HepG2 (cell line): ENCODE results near the gene SLC25A5. TPM values are rescaled to one million over a fixed set of nuclear protein-coding genes. Genes with fewer than 3 reads are reported as not detected.
A peak's percentile ranks its signal among the peaks of the same experiment; 100 is the strongest.

Source experiments
- ATAC-seq: fragments of 200-7000 bp; cut with Tn5 transposase; 3 replicates; pipeline ENCODE4 v1.9.1; 2020; ENCODE audit warnings: mild to moderate bottlenecking, moderate library complexity
- BruUV-seq: library from RNA; stranded (reverse); fragments of 400-500 nt; replicated peaks from 2 replicates; lab custom pipeline; 2021; lab: Mats Ljungman, UMichigan
- CTCF ChIA-PET: fragments of 300-600 bp; formaldehyde crosslinking; extraction: SDS; loops from one replicate; lab custom pipeline; 2021; ENCODE audit warnings: low total read pairs, inconsistent platforms, low intra/inter-chr PET ratio; lab: Yijun Ruan, JAX
- POLR2A ChIA-PET: fragments of 350-600 bp; sonication (Branson Sonifier 250); formaldehyde crosslinking; loops from one replicate; lab custom pipeline; 2020; ENCODE audit warnings: antibody characterized with exemption, inconsistent platforms; lab: Yijun Ruan, JAX
- DNase-seq: peaks from one replicate; pipeline ENCODE4 v3.0.0-alpha.2; 2015; ENCODE audit warnings: low spot score
- FAIRE-seq: peaks from 3 replicates; lab custom pipeline; 2011; peaks lifted over from hg19 to GRCh38; lab: Jason Lieb, UNC
- H2AFZ ChIP-seq: one replicate; pipeline ENCODE4 v1.6.1; 2011; ENCODE audit warnings: low read length, inconsistent platforms
- H3K27ac ChIP-seq: fragments of 300-600 bp; 3 replicates; pipeline ENCODE4 v1.8.0; 2011; ENCODE audit warnings: mixed run types, mild to moderate bottlenecking, mixed read lengths, low read length, inconsistent platforms; ENCODE audit not compliant: insufficient read depth; ENCODE audit errors: extremely low read length
- H3K27me3 ChIP-seq, 2 experiments: fragments of 200-600 bp in 1 of 2; 2 replicates in 1 of 2; 3 replicates in 1 of 2; pipeline versions ENCODE4 v1.6.0 to v1.8.0; 2011; ENCODE audit warnings: low read length in 2 of 2, mild to moderate bottlenecking in 2 of 2, moderate library complexity in 2 of 2, inconsistent platforms in 1 of 2; ENCODE audit not compliant: insufficient read depth in 2 of 2, control insufficient read depth in 1 of 2
- H3K36me3 ChIP-seq, 2 experiments: fragments of 200-600 bp in 1 of 2; replicated peaks in 1 of 2; 2 replicates in 1 of 2; 3 replicates in 1 of 2; pipeline versions ENCODE4 v1.5.1 to v1.8.0; 2011; ENCODE audit warnings: low read length in 2 of 2, inconsistent platforms in 1 of 2; ENCODE audit not compliant: insufficient read depth in 2 of 2, control insufficient read depth in 1 of 2
- H3K4me1 ChIP-seq: 2 replicates; pipeline ENCODE4 v1.5.1; 2012; ENCODE audit warnings: low read length, inconsistent platforms; ENCODE audit not compliant: insufficient read depth
- H3K4me2 ChIP-seq: 2 replicates; pipeline ENCODE4 v1.6.0; 2011; ENCODE audit warnings: low read depth, low read length, inconsistent platforms
- H3K4me3 ChIP-seq, 3 experiments: fragments of 200-600 bp in 1 of 3; sonication (generic), shearing (Covaris generic) in 1 of 3; replicated peaks in 1 of 3; 2 replicates each; pipeline ENCODE4 v1.5.1; 2011 to 2016; ENCODE audit warnings: low read length in 3 of 3, inconsistent platforms in 2 of 3, low read depth in 2 of 3, mild to moderate bottlenecking in 2 of 3, control low read depth in 1 of 3, mixed read lengths in 1 of 3; ENCODE audit not compliant: insufficient read depth in 1 of 3
- H3K79me2 ChIP-seq: one replicate; pipeline ENCODE4 v1.6.1; 2011; ENCODE audit warnings: low read length, inconsistent platforms; ENCODE audit not compliant: insufficient read depth
- H3K9ac ChIP-seq: 2 replicates; pipeline ENCODE4 v1.6.0; 2011; ENCODE audit warnings: mild to moderate bottlenecking, low read depth, low read length, inconsistent platforms; ENCODE audit not compliant: insufficient read depth
- H3K9me3 ChIP-seq: 2 replicates; pipeline ENCODE4 v1.5.1; 2012; ENCODE audit warnings: mild to moderate bottlenecking, low read length
- H4K20me1 ChIP-seq: 2 replicates; pipeline ENCODE4 v1.6.0; 2011; ENCODE audit warnings: inconsistent platforms, mild to moderate bottlenecking, low read length, moderate library complexity; ENCODE audit not compliant: insufficient read depth
- CBX1 ChIP-seq: IDR thresholded peaks from one replicate; pipeline ENCODE4 v1.6.1; 2016; ENCODE audit warnings: antibody characterized with exemption, low read depth
- DR1 ChIP-seq: sonication (generic); formaldehyde crosslinking; IDR thresholded peaks from 2 replicates; pipeline ENCODE4 v1.8.0; 2021; ENCODE audit warnings: mild to moderate bottlenecking, missing genetic modification reagents, inconsistent platforms
- EHMT2 ChIP-seq: fragments of 200-600 bp; sonication (generic); IDR thresholded peaks from 2 replicates; pipeline ENCODE4 v1.7.0; 2017; ENCODE audit warnings: antibody characterized with exemption, low read depth, low read length, borderline replicate concordance
- GABPA ChIP-seq, 2 experiments: IDR thresholded peaks; 2 replicates each; pipeline ENCODE4 v1.6.1; 2011 to 2016; ENCODE audit warnings: low read depth in 2 of 2, low read length in 1 of 2, missing biosample characterization in 1 of 2, missing genetic modification characterization in 1 of 2
- KDM4B ChIP-seq: sonication (generic); formaldehyde crosslinking; IDR thresholded peaks from 2 replicates; pipeline ENCODE4 v1.4.0; 2020; ENCODE audit warnings: missing genetic modification reagents
- RBM22 ChIP-seq: fragments of 200-400 bp; formaldehyde crosslinking; optimal IDR thresholded peaks from 2 replicates; pipeline ENCODE3; 2017; ENCODE audit warnings: mild to moderate bottlenecking, low read length, moderate library complexity
- SAFB2 ChIP-seq: sonication (generic); formaldehyde crosslinking; IDR thresholded peaks from 2 replicates; pipeline ENCODE4 v1.5.1; 2020; ENCODE audit warnings: missing genetic modification reagents, low read depth, mild to moderate bottlenecking, borderline replicate concordance
- TMF1 ChIP-seq: sonication (generic); formaldehyde crosslinking; IDR thresholded peaks from 2 replicates; pipeline ENCODE4 v1.8.1; 2022; ENCODE audit warnings: low read depth, missing genetic modification reagents
- ZNF263 ChIP-seq: sonication (generic); formaldehyde crosslinking; IDR thresholded peaks from 2 replicates; pipeline ENCODE4 v1.4.0; 2020; ENCODE audit warnings: missing genetic modification reagents
- ZNF282 ChIP-seq: fragments of 450-650 bp; IDR thresholded peaks from 2 replicates; pipeline ENCODE4 v1.6.1; 2018; ENCODE audit not compliant: partially characterized antibody
- ZNF607 ChIP-seq: sonication (generic); formaldehyde crosslinking; IDR thresholded peaks from 2 replicates; pipeline ENCODE4 v1.5.1; 2020; ENCODE audit warnings: missing genetic modification reagents, mild to moderate bottlenecking, borderline replicate concordance
- WGBS: methylation state at CpG from one replicate; pipeline ENCODE4 v1.1.6; 2017; ENCODE audit warnings: low lambda C conversion rate; 5-methylcytosine and 5-hydroxymethylcytosine counted together
- in situ Hi-C: cut with HindIII; loops from 2 replicates; pipeline ENCODE4 v1.10.0; 2017; ENCODE audit warnings: low pct_unique_long_range_greater_than_20kb; ENCODE audit not compliant: extremely low pct_ligation_motif_present
- intact Hi-C: fragments of 100-400 bp; cut with micrococcal nuclease; formaldehyde crosslinking; loops from one replicate; pipeline ENCODE4 v1.10.0; 2022; ENCODE audit not compliant: unreplicated experiment
- polyA plus RNA-seq, 8 experiments: library from polyadenylated mRNA; depleted of rRNA in 3 of 8; stranded (reverse) in 7 of 8; unstranded in 1 of 8; fragments of >200 nt; fragmentation: Illumina TruSeq in 4 of 8; extraction: Trizol in 4 of 8; gene quantifications; 2 replicates each; pipeline versions ENCODE4 v1.2.1 to v1.2.3, GENCODE V29; 2011 to 2016; ENCODE audit warnings: low read depth in 4 of 8, missing spikeins in 1 of 8, mixed read lengths in 1 of 8; ENCODE audit not compliant: insufficient read depth in 1 of 8
- total RNA-seq, 5 experiments: library from RNA; depleted of rRNA; stranded (reverse); fragments of >200 nt; fragmentation: Illumina TruSeq; extraction: Trizol; gene quantifications; 2 replicates each; pipeline ENCODE4 v1.2.3, GENCODE V29; 2016; ENCODE audit warnings: low read depth in 1 of 5
- TF ChIP-seq, protein P1 (sequence below): sonication (generic); formaldehyde crosslinking; IDR thresholded peaks from 2 replicates; pipeline ENCODE4 v1.9.0; 2022; ENCODE audit warnings: missing genetic modification reagents, mild to moderate bottlenecking, borderline replicate concordance
- TF ChIP-seq, protein P2 (sequence below): IDR thresholded peaks from 2 replicates; pipeline ENCODE4 v1.6.1; 2016; ENCODE audit warnings: mild to moderate bottlenecking
- TF ChIP-seq, protein P3 (sequence below): sonication (generic); formaldehyde crosslinking; IDR thresholded peaks from 2 replicates; pipeline ENCODE4 v1.4.0; 2020; ENCODE audit warnings: missing genetic modification reagents, borderline replicate concordance
- TF ChIP-seq, protein P4 (sequence below): sonication (generic); formaldehyde crosslinking; IDR thresholded peaks from 2 replicates; pipeline ENCODE4 v1.4.0; 2020; ENCODE audit warnings: mild to moderate bottlenecking, missing genetic modification reagents
- TF ChIP-seq, protein P5 (sequence below): sonication (generic); formaldehyde crosslinking; IDR thresholded peaks from 2 replicates; pipeline ENCODE4 v1.5.0; 2020; ENCODE audit warnings: mild to moderate bottlenecking, missing genetic modification reagents

Gene SLC25A5
- total and polyA plus RNA-seq, 2 of the 13 experiments (the other 11 are each of a cell fraction or from before 2014, with no cell fraction given) = 300 to 402 TPM

DNA sequence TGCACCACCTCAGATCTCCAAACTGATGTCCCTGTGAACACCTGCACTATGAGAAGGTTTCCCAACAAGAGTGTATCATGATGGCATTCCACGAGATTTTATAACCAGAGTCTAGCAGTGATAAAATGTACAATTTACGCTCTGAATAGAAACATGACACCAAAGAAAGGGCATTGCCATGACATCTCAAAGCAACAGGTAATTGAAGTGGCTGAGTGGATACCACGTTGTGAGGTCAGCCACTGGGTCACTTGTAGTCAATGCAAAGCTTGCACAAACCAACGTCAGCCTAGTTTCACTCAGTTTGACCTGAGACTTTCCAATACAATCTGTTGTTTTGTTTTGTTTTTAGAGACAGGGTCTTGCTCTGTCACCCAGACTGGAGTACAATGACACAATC, 15.0 kb upstream of the SLC25A5 start:
- CTCF ChIA-PET = no interaction called here
- H3K4me1 ChIP-seq = peaks cover 11% of the 10 kb centered on the region
- TF ChIP-seq GABPA (IDR thresholded peaks at IDR 0.05; ENCODE audit: low read depth, low read length) = no peak
- TF ChIP-seq GABPA (CRISPR knock-in tag; IDR thresholded peaks at IDR 0.05; ENCODE audit: low read depth) = no peak
- TF ChIP-seq, protein P1, sequence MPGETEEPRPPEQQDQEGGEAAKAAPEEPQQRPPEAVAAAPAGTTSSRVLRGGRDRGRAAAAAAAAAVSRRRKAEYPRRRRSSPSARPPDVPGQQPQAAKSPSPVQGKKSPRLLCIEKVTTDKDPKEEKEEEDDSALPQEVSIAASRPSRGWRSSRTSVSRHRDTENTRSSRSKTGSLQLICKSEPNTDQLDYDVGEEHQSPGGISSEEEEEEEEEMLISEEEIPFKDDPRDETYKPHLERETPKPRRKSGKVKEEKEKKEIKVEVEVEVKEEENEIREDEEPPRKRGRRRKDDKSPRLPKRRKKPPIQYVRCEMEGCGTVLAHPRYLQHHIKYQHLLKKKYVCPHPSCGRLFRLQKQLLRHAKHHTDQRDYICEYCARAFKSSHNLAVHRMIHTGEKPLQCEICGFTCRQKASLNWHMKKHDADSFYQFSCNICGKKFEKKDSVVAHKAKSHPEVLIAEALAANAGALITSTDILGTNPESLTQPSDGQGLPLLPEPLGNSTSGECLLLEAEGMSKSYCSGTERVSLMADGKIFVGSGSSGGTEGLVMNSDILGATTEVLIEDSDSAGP (CRISPR knock-in tag) = no peak
- TF ChIP-seq KDM4B (CRISPR knock-in tag) = no peak
- TF ChIP-seq DR1 (CRISPR knock-in tag) = no peak
- TF ChIP-seq, protein P2, sequence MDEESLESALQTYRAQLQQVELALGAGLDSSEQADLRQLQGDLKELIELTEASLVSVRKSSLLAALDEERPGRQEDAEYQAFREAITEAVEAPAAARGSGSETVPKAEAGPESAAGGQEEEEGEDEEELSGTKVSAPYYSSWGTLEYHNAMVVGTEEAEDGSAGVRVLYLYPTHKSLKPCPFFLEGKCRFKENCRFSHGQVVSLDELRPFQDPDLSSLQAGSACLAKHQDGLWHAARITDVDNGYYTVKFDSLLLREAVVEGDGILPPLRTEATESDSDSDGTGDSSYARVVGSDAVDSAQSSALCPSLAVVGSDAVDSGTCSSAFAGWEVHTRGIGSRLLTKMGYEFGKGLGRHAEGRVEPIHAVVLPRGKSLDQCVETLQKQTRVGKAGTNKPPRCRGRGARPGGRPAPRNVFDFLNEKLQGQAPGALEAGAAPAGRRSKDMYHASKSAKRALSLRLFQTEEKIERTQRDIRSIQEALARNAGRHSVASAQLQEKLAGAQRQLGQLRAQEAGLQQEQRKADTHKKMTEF (CRISPR knock-in tag) = no peak
- TF ChIP-seq, protein P3, sequence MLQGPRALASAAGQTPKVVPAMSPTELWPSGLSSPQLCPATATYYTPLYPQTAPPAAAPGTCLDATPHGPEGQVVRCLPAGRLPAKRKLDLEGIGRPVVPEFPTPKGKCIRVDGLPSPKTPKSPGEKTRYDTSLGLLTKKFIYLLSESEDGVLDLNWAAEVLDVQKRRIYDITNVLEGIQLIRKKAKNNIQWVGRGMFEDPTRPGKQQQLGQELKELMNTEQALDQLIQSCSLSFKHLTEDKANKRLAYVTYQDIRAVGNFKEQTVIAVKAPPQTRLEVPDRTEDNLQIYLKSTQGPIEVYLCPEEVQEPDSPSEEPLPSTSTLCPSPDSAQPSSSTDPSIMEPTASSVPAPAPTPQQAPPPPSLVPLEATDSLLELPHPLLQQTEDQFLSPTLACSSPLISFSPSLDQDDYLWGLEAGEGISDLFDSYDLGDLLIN (CRISPR knock-in tag) = no peak
- TF ChIP-seq TMF1 (CRISPR knock-in tag) = no peak
- TF ChIP-seq SAFB2 = no peak
- no peak for TF ChIP-seq EHMT2
- TF ChIP-seq, protein P4, sequence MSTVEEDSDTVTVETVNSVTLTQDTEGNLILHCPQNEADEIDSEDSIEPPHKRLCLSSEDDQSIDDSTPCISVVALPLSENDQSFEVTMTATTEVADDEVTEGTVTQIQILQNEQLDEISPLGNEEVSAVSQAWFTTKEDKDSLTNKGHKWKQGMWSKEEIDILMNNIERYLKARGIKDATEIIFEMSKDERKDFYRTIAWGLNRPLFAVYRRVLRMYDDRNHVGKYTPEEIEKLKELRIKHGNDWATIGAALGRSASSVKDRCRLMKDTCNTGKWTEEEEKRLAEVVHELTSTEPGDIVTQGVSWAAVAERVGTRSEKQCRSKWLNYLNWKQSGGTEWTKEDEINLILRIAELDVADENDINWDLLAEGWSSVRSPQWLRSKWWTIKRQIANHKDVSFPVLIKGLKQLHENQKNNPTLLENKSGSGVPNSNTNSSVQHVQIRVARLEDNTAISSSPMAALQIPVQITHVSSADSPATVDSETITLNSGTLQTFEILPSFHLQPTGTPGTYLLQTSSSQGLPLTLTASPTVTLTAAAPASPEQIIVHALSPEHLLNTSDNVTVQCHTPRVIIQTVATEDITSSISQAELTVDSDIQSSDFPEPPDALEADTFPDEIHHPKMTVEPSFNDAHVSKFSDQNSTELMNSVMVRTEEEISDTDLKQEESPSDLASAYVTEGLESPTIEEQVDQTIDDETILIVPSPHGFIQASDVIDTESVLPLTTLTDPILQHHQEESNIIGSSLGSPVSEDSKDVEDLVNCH (CRISPR knock-in tag) = no peak
- TF ChIP-seq ZNF263 = no peak
- no peak for TF ChIP-seq ZNF282
- no peak for TF ChIP-seq ZNF607 (CRISPR knock-in tag)
- TF ChIP-seq, protein P5, sequence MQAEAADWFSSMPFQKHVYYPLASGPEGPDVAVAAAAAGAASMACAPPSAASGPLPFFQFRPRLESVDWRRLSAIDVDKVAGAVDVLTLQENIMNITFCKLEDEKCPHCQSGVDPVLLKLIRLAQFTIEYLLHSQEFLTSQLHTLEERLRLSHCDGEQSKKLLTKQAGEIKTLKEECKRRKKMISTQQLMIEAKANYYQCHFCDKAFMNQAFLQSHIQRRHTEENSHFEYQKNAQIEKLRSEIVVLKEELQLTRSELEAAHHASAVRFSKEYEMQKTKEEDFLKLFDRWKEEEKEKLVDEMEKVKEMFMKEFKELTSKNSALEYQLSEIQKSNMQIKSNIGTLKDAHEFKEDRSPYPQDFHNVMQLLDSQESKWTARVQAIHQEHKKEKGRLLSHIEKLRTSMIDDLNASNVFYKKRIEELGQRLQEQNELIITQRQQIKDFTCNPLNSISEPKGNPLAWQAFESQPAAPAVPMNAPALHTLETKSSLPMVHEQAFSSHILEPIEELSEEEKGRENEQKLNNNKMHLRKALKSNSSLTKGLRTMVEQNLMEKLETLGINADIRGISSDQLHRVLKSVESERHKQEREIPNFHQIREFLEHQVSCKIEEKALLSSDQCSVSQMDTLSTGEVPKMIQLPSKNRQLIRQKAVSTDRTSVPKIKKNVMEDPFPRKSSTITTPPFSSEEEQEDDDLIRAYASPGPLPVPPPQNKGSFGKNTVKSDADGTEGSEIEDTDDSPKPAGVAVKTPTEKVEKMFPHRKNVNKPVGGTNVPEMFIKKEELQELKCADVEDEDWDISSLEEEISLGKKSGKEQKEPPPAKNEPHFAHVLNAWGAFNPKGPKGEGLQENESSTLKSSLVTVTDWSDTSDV = no peak
- TF ChIP-seq RBM22 = no peak
- TF ChIP-seq CBX1 = no peak

More for the DNA sequence above, 15.0 kb upstream of the SLC25A5 start:
- FAIRE-seq = no peak
- in situ Hi-C loops = no loop called here
- H3K36me3 ChIP-seq = no peaks in the 10 kb centered on the region
- no peaks in the 10 kb centered on the region for H3K79me2 ChIP-seq
- H3K27ac ChIP-seq = no peak overlapping the region
- H3K27me3 ChIP-seq = no peaks in the 10 kb centered on the region
- POLR2A ChIA-PET = no interaction called here
- DNase-seq = no peak
- H3K9me3 ChIP-seq = no peaks in the 10 kb centered on the region
- intact Hi-C loops = loop anchor here (5.0 kb wide), 1 partner anchor 726 kb away; the partner anchor contains the start of gene IL13RA1
- H2AFZ ChIP-seq = no peak overlapping the region
- 89% methylated on average over 3 of the region's 4 CpGs for WGBS
- no peaks in the 10 kb centered on the region for H4K20me1 ChIP-seq
- no peak for ATAC-seq
- no peak overlapping the region for H3K4me3 ChIP-seq
- no peak overlapping the region for H3K4me2 ChIP-seq
- TSS peak; percentile 40 for BruUV-seq
- H3K9ac ChIP-seq = no peak overlapping the region
